ENCODE results near the gene RRP1B.

The RRP1B gene

DNA sequence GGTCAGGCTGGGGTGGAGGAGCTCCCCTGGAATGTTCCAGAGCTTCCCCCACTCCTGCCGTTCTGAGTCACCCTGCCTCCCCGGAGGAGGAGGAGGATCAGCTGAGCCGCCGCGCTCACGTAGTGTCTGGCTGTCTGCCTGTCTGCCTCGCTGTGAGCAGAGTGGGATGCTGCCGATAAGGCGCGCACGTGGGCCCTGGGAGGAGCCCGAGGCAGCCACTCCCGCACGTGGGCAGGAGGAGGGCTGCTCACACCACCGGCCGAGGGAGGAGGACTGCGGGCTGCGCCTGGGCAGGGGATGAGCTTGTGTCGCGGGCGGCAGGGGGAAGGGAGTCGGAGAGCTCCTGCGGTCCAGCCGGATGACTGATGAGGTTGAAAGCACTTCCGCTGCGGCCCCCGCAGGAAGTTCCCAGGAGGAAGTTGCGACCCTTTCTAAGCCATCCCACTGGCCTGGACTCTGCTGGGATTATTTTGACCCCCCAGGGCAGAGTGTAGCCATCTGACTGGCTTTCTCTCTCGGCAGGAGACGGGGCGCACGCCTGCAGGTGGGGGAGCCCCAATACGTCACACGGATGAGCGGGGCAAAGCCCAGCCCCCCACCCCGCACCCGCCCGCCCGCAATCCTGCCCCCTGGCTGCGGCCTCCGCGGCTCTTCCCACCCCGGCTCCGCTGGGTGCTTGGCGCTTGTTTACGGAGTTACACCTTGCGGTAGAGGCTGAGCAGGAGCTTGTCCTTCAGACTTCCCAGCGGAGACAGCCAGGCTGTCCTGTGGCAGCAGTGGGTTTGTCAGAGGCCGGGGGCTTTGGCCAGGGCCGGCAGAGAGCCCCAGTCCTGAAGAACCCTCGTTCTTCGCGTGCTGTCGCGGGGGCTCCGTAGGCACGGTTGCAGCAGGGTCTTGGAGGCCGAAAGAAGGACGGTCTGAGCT is 69.4 kb downstream of the RRP1B start:
- peak; percentile 90 to 91 for DNase-seq

GRCh38 chr21:43731476-43731875 is 72.1 kb downstream of the RRP1B start:
- DNase-seq = no peak

DNA sequence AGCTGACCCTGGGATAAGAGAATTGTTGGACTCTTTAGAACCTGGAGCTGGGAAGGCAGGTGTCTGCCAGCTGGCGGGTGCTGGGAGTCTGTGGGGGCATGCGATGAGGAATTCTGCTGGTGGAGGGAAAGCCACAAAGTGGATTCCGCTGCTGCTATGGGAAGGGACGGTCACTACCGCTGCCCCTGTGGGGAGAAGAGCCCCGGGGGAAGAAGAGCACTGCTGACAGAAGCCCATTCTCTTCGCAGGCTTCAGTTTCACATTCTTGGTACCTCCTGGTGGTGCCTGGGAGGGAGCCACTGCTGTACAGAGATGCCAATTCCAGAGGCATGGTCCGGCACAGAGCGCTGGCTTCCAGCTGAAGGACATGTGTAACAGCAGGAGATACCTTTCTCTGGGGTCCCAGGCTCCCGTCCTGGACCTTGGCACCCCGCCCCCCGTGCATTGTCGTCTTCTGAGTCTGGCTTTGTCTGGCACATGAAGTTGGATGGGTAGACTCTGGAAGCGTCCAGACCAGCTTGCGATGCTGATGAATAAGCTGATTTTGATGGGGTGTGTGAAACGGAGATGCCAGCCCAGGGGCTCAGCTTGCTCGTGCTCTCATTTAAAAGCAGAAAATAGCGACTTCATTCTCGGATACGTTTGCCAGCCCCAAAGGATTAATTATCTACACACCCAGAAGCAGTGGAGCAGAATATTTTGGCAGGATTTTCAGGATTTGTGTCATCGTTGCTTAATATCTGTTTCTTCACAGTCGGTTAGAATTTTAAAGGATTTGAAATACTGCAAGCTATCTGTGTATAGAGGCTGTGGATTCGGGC is 72.7 kb downstream of the RRP1B start:
- no peak for DNase-seq

DNA sequence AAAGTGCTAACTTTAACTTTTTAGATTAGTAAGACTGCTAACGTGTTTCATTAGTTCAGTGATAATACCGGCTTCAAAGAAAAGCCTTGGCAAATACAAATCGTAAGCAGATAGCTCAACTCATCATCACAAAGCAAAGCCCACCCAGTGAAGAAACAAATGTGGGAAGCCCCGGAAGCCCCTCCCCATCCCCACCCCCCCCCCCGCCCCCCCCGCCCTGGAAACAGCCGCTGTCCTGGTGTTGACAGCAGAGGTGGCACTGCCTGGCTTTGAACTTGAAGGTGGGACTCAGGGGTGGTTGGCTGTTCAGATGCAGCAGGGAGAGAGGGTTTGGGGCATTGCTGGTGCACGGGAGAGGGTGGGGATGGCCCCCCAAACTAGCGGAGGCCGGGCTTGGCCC is 73.7 kb downstream of the RRP1B start:
- DNase-seq = no peak

- DNase-seq = no peak
Measured at GRCh38 chr21:43733529-43734071, 74.2 kb downstream of the RRP1B start.

GRCh38 chr21:43734131-43734927 is 75.0 kb downstream of the RRP1B start:
- no peak for DNase-seq

DNA sequence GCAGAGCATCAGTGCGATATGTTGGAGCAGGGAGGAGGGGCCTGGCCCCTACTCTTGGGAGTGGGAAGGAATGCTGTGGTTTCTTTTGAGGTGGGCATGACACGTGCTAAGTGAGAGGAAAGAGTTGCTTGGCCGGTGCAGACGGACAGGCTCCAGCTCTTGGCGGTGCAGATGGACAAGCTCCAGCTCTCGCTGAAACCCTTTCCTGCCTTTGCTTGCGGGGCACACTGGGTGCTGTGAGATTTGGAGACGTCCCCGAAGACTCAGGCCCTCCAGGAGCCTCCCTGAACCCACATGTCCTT is 75.5 kb downstream of the RRP1B start:
- DNase-seq = no peak

- DNase-seq = no peak
Measured at GRCh38 chr21:43735236-43736091, 76.1 kb downstream of the RRP1B start.

GRCh38 chr21:43736224-43736883 is 77.0 kb downstream of the RRP1B start:
- DNase-seq = no peak

DNA sequence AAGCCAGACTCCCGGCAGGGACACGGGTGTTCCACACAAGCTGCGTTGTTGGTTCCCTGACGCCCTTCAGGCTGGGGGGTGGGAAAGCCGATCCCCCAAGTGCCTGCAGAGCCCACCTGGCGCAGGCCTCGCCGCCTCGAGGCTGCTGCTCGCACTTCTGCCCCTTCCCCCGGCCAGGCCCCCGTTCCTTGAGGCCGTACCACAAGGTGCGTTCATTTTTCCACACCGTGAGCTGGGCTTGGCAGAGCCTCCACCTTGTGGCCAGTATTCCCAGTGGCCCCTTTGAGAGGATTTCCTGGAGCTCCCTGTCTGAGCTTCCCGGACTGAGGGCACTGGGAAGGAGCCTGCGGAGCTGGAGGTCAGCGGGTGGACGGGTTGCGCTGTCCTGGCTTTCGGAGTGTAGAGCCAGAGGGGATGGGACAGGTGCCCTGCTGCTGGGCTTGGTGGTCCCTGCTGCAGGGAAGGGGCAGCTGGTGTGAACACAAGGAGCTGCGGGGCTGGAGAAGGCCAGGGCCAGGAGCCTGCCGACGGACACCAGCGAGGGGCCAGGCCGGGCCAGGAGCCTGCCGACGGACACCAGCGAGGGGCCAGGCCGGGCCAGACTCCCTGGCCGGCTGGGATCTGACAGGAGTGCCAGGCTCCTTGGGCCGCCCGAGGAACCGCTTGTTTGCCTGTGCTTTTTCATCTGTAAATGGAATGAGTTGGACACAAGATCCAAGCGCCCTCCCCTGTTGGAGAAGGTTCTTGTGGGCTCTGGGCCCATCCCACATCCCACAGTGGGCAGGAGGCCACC is 78.0 kb downstream of the RRP1B start:
- no peak for DNase-seq

DNA sequence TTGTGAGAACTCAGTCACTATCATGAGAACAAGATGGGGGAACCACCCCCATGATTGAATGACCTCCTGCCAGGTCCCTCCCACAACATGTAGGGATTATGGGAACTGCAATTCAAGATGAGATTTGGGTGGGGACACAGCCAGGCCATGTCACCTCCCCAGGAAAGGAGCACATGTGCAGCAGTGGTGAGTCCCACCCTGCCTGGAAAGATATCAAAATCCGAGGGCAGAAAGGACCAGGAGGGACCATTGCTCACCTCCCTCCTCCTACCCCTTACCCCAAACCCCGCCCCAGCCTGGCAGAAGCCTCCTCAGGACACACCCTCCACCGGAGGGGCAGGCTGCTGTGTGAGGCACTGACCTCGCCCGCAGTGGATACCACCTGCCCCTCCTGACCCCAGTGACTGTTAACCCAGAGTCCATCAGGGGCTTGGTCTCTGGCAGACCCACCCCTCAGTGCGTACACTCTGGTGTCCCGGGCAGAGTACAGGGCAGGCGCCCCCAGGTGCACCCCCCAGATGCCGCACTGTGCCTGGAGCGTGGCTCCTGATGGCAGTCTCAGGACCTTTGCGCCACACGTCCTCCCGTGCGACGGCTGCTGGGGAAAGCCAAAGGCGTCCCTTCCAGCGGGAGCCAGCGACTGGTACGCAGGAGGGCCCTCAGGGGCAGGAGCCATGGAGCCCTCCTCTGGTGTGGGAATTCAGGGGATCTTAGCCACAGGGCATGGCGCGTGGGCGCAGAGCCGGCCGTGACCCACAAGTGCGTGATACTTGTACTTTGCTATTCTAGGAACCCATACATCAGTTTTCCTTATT is 80.5 kb downstream of the RRP1B start:
- no peak for DNase-seq

GRCh38 chr21:43740497-43741156 is 81.3 kb downstream of the RRP1B start:
- no peak for DNase-seq

- DNase-seq = no peak
Measured at GRCh38 chr21:43741423-43742096, 82.2 kb downstream of the RRP1B start.

GRCh38 chr21:43743947-43744346 is 84.6 kb downstream of the RRP1B start:
- DNase-seq = no peak

DNA sequence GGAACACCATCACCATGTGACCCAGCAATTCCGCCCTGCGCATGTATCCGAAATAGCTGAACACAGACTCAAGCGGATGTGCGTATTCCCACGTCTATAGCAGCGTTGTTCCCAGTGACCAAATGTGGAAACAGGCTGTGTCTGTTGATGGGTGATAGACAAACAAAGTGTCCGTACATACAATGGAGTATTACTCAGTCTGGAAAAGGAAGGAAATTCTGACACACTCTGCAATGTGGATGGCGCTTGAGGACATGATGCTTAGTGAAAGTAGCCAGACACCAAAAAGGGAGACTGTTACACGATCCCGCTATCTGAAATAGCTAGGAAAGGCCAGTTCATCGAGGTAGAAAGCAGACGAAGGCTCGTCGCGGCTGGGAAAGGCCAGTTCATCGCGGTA is 85.4 kb downstream of the RRP1B start:
- DNase-seq = no peak

Data from NCI-H524 (cell line).